Measurements from ENCODE around the gene ERCC8. TPM values are rescaled to one million over a fixed set of nuclear protein-coding genes. Genes with fewer than 3 reads are reported as not detected.

Gene ERCC8
- total and polyA plus RNA-seq, 2 of the 8 experiments (the other 6 are each of a cell fraction or from before 2014, with no cell fraction given), result 17.3 TPM

GRCh38 chr5:60993425-60993824, 48.6 kb upstream of the ERCC8 start:
- no peak overlapping the region for H2AK5ac ChIP-seq (ENCODE audit: low read depth, low read length)
- H3K79me2 ChIP-seq (ENCODE audit: control insufficient read depth in 1 of 2, insufficient read depth in 2 of 2, low read length in 2 of 2), result peaks cover 0 to 3% of the 10 kb centered on the region in 2 experiments; a peak in 1 of 4 replicates
- no peak overlapping the region for H3K18ac ChIP-seq (ENCODE audit: extremely low read depth, low read length)
- no peaks in the 10 kb centered on the region for H4K20me1 ChIP-seq (replicated peaks in 1 of 2; ENCODE audit: control insufficient read depth in 1 of 2, insufficient read depth in 2 of 2, low read length in 2 of 2)
- DNase-seq (ENCODE audit: low read depth in 1 of 2, low spot score in 2 of 2), result no peak
- H2BK12ac ChIP-seq (ENCODE audit: low read depth, low read length), result no peak overlapping the region
- 89% methylated on average over 2 of the region's 2 CpGs; no CpG with 5 or more reads in 1 of the 2 experiments for whole genome bisulfite sequencing, 2 experiments (ENCODE audit: extremely low coverage in 1 of 2, insufficient coverage in 1 of 2, insufficient read length in 1 of 2, insufficient replicate concordance in 2 of 2, low coverage in 1 of 2, low lambda C conversion rate in 2 of 2, missing lambda C conversion rate in 1 of 2)
- H3K27me3 ChIP-seq (replicated peaks in 1 of 4; ENCODE audit: control insufficient read depth in 3 of 4, extremely low read depth in 1 of 4, insufficient read depth in 3 of 4, low read length in 3 of 4), result no peaks in the 10 kb centered on the region
- H3K4me3 ChIP-seq (ENCODE audit: extremely low read depth in 1 of 4, insufficient read depth in 2 of 4, low read depth in 3 of 4, low read length in 4 of 4), result no peak overlapping the region
- H2AFZ ChIP-seq (ENCODE audit: low read length), result no peak overlapping the region
- peaks cover 2% of the 10 kb centered on the region; the same call in 1 of the 2 replicates for H3K79me1 ChIP-seq (ENCODE audit: low read depth, low read length)
- no peak overlapping the region for H2BK120ac ChIP-seq (replicated peaks; ENCODE audit: low read depth, low read length)
- FAIRE-seq, result no peak
- H3K14ac ChIP-seq (ENCODE audit: insufficient read length), result no peak overlapping the region
- H4K5ac ChIP-seq (ENCODE audit: insufficient read length, low read depth, low read length), result no peak overlapping the region
- no peaks in the 10 kb centered on the region for H3K36me3 ChIP-seq (ENCODE audit: control insufficient read depth in 2 of 4, insufficient read depth in 4 of 4, low read length in 3 of 4)
- no peak overlapping the region for H3K4me2 ChIP-seq (ENCODE audit: insufficient read depth in 1 of 2, low read depth in 2 of 2, low read length in 2 of 2)
- peaks cover 17 to 20% of the 10 kb centered on the region in 2 experiments; a peak in 3 of 4 replicates for H3K9me3 ChIP-seq (ENCODE audit: insufficient read depth in 2 of 2, low read depth in 1 of 2, low read length in 1 of 2)
- no peak overlapping the region for H3K9ac ChIP-seq (replicated peaks in 1 of 4; ENCODE audit: extremely low read depth in 1 of 4, low read depth in 3 of 4, low read length in 3 of 4)
- no peak for TF ChIP-seq CEBPB (IDR thresholded peaks at IDR 0.05; ENCODE audit: low read depth, low read length)
- TF ChIP-seq SIX5 (IDR thresholded peaks at IDR 0.05; ENCODE audit: low read depth, low read length), result no peak
- TF ChIP-seq SIRT6 (IDR thresholded peaks at IDR 0.05; ENCODE audit: low read length), result no peak
- TF ChIP-seq CTCF (IDR thresholded peaks at IDR 0.05; ENCODE audit: control extremely low read depth in 1 of 3, insufficient read depth in 1 of 3, low read depth in 1 of 3, low read length in 3 of 3), result no peak
- no peak for TF ChIP-seq NANOG (IDR thresholded peaks at IDR 0.05; ENCODE audit: insufficient read depth, low read depth, low read length, poor library complexity, severe bottlenecking)
- TF ChIP-seq HDAC6 (IDR thresholded peaks at IDR 0.05; ENCODE audit: low read depth, low read length), result no peak
- TF ChIP-seq CHD2 (IDR thresholded peaks at IDR 0.05; ENCODE audit: low read length), result no peak
- no peak for TF ChIP-seq SAP30 (IDR thresholded peaks at IDR 0.05; ENCODE audit: insufficient read depth, insufficient replicate concordance, low read length)
- TF ChIP-seq SUZ12 (IDR thresholded peaks at IDR 0.05; ENCODE audit: low read length), result no peak
- TF ChIP-seq RBBP5 (IDR thresholded peaks at IDR 0.05; ENCODE audit: borderline replicate concordance, low read depth, low read length), result no peak
- TF ChIP-seq SP4 (IDR thresholded peaks at IDR 0.05; ENCODE audit: low read length), result no peak
- no peak overlapping the region for H3K23ac ChIP-seq (ENCODE audit: insufficient read length)
- H3K23me2 ChIP-seq (ENCODE audit: low read depth, low read length), result no peaks in the 10 kb centered on the region
- POLR2A ChIA-PET (ENCODE audit: partially characterized antibody), result interaction anchor here (2.5 kb wide), 1 partner anchor 9 kb away, joined by 6 read pairs; no protein-coding TSS in a partner anchor
- no peak overlapping the region for H3K56ac ChIP-seq (replicated peaks; ENCODE audit: insufficient read length, low read depth, low read length)
- H4K8ac ChIP-seq (ENCODE audit: extremely low read depth, insufficient read depth, low read length), result no peak overlapping the region
- H3K4ac ChIP-seq (replicated peaks; ENCODE audit: insufficient read length, low read depth, low read length), result no peak overlapping the region
- CTCF ChIA-PET (ENCODE audit: partially characterized antibody), result interaction anchor here (1.1 to 2.8 kb wide), 3 partner anchors 13 to 34 kb away, joined by 3 to 15 read pairs (median 4); no protein-coding TSS in a partner anchor
- no peak overlapping the region for H2BK15ac ChIP-seq (ENCODE audit: low read length)
- no peak overlapping the region for H2BK20ac ChIP-seq (ENCODE audit: low read length)
- no peak overlapping the region for H2BK5ac ChIP-seq (ENCODE audit: low read depth, low read length)
- no peak overlapping the region for H4K91ac ChIP-seq (replicated peaks; ENCODE audit: insufficient read length, low read length)
- no peaks in the 10 kb centered on the region for H3K4me1 ChIP-seq (replicated peaks in 1 of 4; ENCODE audit: control insufficient read depth in 3 of 4, insufficient read depth in 4 of 4, low read length in 3 of 4)
- no peak overlapping the region for H3K27ac ChIP-seq (ENCODE audit: low read depth, low read length)
